ENCODE measurements around the gene PARP14.

PARP14 gene

GRCh38 chr3:122773944-122774509 lies 93.4 kb downstream of the PARP14 start:
- no peak for DNase-seq

GRCh38 chr3:122774564-122774963 lies 93.9 kb downstream of the PARP14 start:
- DNase-seq, result no peak

DNA sequence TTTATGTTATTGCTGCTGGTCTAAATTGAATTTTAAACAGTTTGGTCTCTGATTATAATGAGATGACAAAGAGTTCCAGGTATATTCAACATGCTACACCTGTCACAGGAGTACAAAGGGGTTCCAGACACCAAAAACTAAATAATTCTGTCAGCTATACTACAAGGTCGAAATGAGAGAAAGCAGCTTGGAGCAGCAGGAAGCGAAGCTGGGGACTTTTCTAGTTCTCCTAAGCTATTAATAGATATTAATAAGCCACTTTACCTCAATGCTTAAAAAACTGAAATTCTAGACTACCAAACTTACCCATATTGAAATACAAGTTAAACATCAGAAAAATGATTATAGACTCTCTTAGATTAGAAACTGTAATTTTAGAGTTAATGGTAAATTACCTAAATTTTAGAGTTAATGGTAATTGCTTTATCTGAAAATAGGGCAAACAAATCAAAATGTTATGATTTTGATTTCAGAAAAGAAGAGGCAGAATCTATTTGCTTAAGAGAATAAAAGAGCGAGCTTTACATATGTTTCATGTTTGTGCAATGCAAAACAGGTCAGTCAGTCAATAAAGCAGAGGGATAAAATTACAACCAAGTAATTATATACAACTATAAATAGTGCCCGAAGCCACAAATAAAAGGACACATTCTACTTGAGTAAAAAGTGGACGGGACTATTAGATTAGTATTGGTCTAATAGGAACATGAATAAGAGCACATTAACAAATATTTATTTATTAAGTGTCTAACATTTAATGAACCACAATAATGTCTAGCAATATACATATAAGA lies 96.2 kb downstream of the PARP14 start:
- no peak for DNase-seq

DNA sequence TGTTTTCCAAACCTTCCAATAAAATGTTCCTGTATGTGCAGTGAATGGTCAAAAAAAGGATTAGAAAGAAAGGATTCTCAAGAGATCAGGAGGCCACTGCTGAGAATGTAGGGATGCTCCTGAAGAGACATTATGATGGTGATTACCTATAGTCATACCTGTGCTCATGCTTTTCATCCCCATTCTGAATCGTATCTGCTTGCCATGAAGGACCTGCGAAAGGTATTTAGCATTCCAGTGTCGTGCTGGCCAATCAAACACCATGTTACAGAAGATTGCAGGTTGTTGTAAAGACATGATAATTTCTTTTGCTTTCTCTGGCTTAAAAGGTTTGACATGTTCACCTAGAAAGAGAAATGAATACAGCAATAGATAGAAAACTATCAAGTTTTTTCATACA lies 96.9 kb downstream of the PARP14 start:
- no peak for DNase-seq

Measured in stimulated activated naive CD4-positive, alpha-beta T cell (primary cell).